Liver (tissue), 3 donors: Measurements from ENCODE around the gene INPPL1.

ENCODE experiments used
- ATF3 ChIP-seq: IDR thresholded peaks from 2 replicates; pipeline ENCODE4 v1.6.1; 2016; ENCODE audit warnings: antibody characterized with exemption
- CTCF ChIP-seq: fragments of 150-350 bp; IDR thresholded peaks from 2 replicates; pipeline ENCODE4 v1.5.1; 2017; ENCODE audit warnings: improper control_type of control experiment, low read depth, low read length; ENCODE audit not compliant: missing input control
- FOXA1 ChIP-seq: IDR thresholded peaks from 2 replicates; pipeline ENCODE4 v1.6.1; 2016; ENCODE audit warnings: antibody characterized with exemption
- GABPA ChIP-seq, 2 donors: IDR thresholded peaks in 1 of 2; conservative IDR thresholded peaks in 1 of 2; 2 replicates each; pipeline ENCODE4 v1.6.1; 2016; ENCODE audit warnings: antibody characterized with exemption in 2 of 2, mild to moderate bottlenecking in 1 of 2, moderate library complexity in 1 of 2
- HNF4G ChIP-seq: IDR thresholded peaks from 2 replicates; pipeline ENCODE4 v1.6.1; 2016; ENCODE audit warnings: antibody characterized with exemption
- JUND ChIP-seq, 2 donors: IDR thresholded peaks; 2 replicates each; pipeline ENCODE4 v1.6.1; 2016; ENCODE audit warnings: antibody characterized with exemption in 2 of 2
- MAX ChIP-seq: IDR thresholded peaks from 2 replicates; pipeline ENCODE4 v1.6.1; 2016; ENCODE audit warnings: antibody characterized with exemption
- RAD21 ChIP-seq, 2 donors: IDR thresholded peaks; 2 replicates each; pipeline ENCODE4 v1.6.1; 2016; ENCODE audit warnings: antibody characterized with exemption in 2 of 2, mild to moderate bottlenecking in 2 of 2
- REST ChIP-seq: IDR thresholded peaks from 2 replicates; pipeline ENCODE4 v1.6.1; 2016; ENCODE audit warnings: antibody characterized with exemption, mild to moderate bottlenecking
- SP1 ChIP-seq: IDR thresholded peaks from 2 replicates; pipeline ENCODE4 v1.6.1; 2018; ENCODE audit warnings: antibody characterized with exemption, mild to moderate bottlenecking
- ZBTB33 ChIP-seq: IDR thresholded peaks from 2 replicates; pipeline ENCODE4 v1.6.1; 2016; ENCODE audit warnings: antibody characterized with exemption
- donor health status: healthy.
- donor health status: healthy.

GRCh38 chr11:72209101-72209500 lies 15.5 kb upstream of the INPPL1 start:
- TF ChIP-seq CTCF (no peak), REST (no peak), HNF4G (no peak), ZBTB33 (no peak), MAX (no peak), GABPA (IDR thresholded peaks at IDR 0.05 in 1 of 2, conservative IDR thresholded peaks at IDR 0.05 in 1 of 2) (no peak), FOXA1 (no peak), ATF3 (no peak), RAD21 (IDR thresholded peaks at IDR 0.05) (no peak), JUND (IDR thresholded peaks at IDR 0.05) (no peak), SP1 (no peak)
